OCI-LY1 (cell line): Measurements from ENCODE around the gene TBX18.

Experiments
- H2AFZ ChIP-seq: fragments of 200-600 bp; sonication (generic), shearing (Covaris generic); 2 replicates; pipeline ENCODE4 v1.6.0; 2014; ENCODE audit warnings: antibody characterized with exemption, mild to moderate bottlenecking, low read length
- H3F3A ChIP-seq: fragments of 200-600 bp; sonication (generic), shearing (Covaris generic); 2 replicates; pipeline ENCODE4 v1.6.0; 2014; ENCODE audit warnings: mild to moderate bottlenecking, antibody characterized with exemption, low read length, moderate library complexity; ENCODE audit not compliant: insufficient read depth
- H3K27ac ChIP-seq: fragments of 200-600 bp; sonication (generic); 2 replicates; pipeline ENCODE4 v1.5.1; 2014; ENCODE audit warnings: low read length, mixed run types, mild to moderate bottlenecking, low read depth; ENCODE audit not compliant: poor library complexity, severe bottlenecking
- H3K27me3 ChIP-seq: fragments of 200-600 bp; sonication (generic); 2 replicates; pipeline ENCODE4 v1.6.0; 2014; ENCODE audit warnings: antibody characterized with exemption, mild to moderate bottlenecking, low read length, moderate library complexity; ENCODE audit not compliant: insufficient read depth
- H3K36me3 ChIP-seq: fragments of 200-600 bp; sonication (generic); 2 replicates; pipeline ENCODE4 v1.6.1; 2014; ENCODE audit warnings: mild to moderate bottlenecking, antibody characterized with exemption, low read length, moderate library complexity, mixed read lengths; ENCODE audit not compliant: insufficient read depth
- H3K4me1 ChIP-seq: fragments of 200-600 bp; sonication (generic); 2 replicates; pipeline ENCODE4 v1.5.1; 2014; ENCODE audit warnings: mild to moderate bottlenecking, low read length, moderate library complexity; ENCODE audit not compliant: insufficient read depth, severe bottlenecking
- H3K4me2 ChIP-seq: fragments of 200-600 bp; sonication (generic), shearing (Covaris generic); 2 replicates; pipeline ENCODE4 v1.6.1; 2014; ENCODE audit warnings: low read length
- H3K4me3 ChIP-seq: fragments of 200-600 bp; sonication (generic); 2 replicates; pipeline ENCODE4 v1.5.1; 2014; ENCODE audit warnings: low read length, low read depth, mild to moderate bottlenecking, mixed read lengths; ENCODE audit not compliant: poor library complexity, severe bottlenecking
- H3K79me2 ChIP-seq: fragments of 200-600 bp; shearing (Covaris generic); 2 replicates; pipeline ENCODE4 v1.6.1; 2016; ENCODE audit warnings: mixed run types, low read length, mixed read lengths; ENCODE audit not compliant: insufficient read depth
- H3K9ac ChIP-seq: fragments of 200-600 bp; sonication (generic), shearing (Covaris generic); 2 replicates; pipeline ENCODE4 v1.6.1; 2014; ENCODE audit warnings: mild to moderate bottlenecking, low read length, mixed read lengths
- H3K9me2 ChIP-seq: fragments of 200-600 bp; sonication (generic), shearing (Covaris generic); 2 replicates; pipeline ENCODE4 v1.6.1; 2014; ENCODE audit warnings: low read depth, mild to moderate bottlenecking, low read length, mixed read lengths
- H3K9me3 ChIP-seq: fragments of 200-600 bp; shearing (Covaris generic); 2 replicates; pipeline ENCODE4 v1.6.1; 2014; ENCODE audit warnings: low read length, mixed read lengths
- H4K20me1 ChIP-seq: fragments of 200-600 bp; sonication (generic), shearing (Covaris generic); 2 replicates; pipeline ENCODE4 v1.6.0; 2016; ENCODE audit warnings: mild to moderate bottlenecking, low read length; ENCODE audit not compliant: insufficient read depth
- EZH2 ChIP-seq: fragments of 200-600 bp; sonication (generic), shearing (Covaris generic); IDR thresholded peaks from 2 replicates; pipeline ENCODE4 v1.8.0; 2017; ENCODE audit warnings: borderline replicate concordance, mixed run types, mild to moderate bottlenecking, antibody characterized with exemption, low read length, moderate library complexity, mixed read lengths
- TF ChIP-seq, protein P1 (sequence below): fragments of 200-600 bp; sonication (generic), shearing (Covaris generic); IDR thresholded peaks from 2 replicates; pipeline ENCODE4 v1.5.1; 2017; ENCODE audit warnings: mild to moderate bottlenecking, antibody characterized with exemption, low read length, moderate library complexity, mixed read lengths

The TBX18 gene

DNA sequence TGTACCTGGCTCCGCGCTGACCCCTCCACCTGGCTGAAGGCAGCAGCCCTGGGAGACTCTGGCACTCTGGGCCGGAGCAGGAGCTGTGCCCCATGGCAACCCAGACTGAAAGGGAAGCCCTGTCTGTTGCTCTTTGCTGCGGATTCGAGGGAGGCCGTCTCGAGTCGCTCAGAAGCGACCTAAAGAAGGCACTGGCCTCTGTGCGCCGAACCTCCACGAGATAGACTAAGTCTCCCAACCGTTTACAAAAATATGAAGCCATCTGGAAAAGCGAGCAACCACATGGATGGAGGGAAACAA, 10.5 kb upstream of the TBX18 start:
- H3K36me3 ChIP-seq = no peaks in the 10 kb centered on the region
- no peak for TF ChIP-seq EZH2
- TF ChIP-seq, protein P1, sequence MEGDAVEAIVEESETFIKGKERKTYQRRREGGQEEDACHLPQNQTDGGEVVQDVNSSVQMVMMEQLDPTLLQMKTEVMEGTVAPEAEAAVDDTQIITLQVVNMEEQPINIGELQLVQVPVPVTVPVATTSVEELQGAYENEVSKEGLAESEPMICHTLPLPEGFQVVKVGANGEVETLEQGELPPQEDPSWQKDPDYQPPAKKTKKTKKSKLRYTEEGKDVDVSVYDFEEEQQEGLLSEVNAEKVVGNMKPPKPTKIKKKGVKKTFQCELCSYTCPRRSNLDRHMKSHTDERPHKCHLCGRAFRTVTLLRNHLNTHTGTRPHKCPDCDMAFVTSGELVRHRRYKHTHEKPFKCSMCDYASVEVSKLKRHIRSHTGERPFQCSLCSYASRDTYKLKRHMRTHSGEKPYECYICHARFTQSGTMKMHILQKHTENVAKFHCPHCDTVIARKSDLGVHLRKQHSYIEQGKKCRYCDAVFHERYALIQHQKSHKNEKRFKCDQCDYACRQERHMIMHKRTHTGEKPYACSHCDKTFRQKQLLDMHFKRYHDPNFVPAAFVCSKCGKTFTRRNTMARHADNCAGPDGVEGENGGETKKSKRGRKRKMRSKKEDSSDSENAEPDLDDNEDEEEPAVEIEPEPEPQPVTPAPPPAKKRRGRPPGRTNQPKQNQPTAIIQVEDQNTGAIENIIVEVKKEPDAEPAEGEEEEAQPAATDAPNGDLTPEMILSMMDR = no peak
- no peaks in the 10 kb centered on the region for H3F3A ChIP-seq
- H3K79me2 ChIP-seq = no peaks in the 10 kb centered on the region
- no peaks in the 10 kb centered on the region for H3K9me2 ChIP-seq
- H3K4me2 ChIP-seq = no peak overlapping the region
- no peak overlapping the region for H3K4me3 ChIP-seq
- no peaks in the 10 kb centered on the region for H4K20me1 ChIP-seq
- no peak overlapping the region for H3K9ac ChIP-seq
- H3K9me3 ChIP-seq = no peaks in the 10 kb centered on the region
- no peaks in the 10 kb centered on the region for H3K27me3 ChIP-seq
- no peaks in the 10 kb centered on the region for H3K4me1 ChIP-seq
- no peak overlapping the region for H2AFZ ChIP-seq
- no peak overlapping the region for H3K27ac ChIP-seq

- Histone ChIP-seq H3K36me3 (no peaks in the 10 kb centered on the region), H3K4me2 (no peak overlapping the region), H3K9me2 (no peaks in the 10 kb centered on the region), H3K79me2 (no peaks in the 10 kb centered on the region), H4K20me1 (no peaks in the 10 kb centered on the region), H3K4me3 (no peak overlapping the region), H3K27ac (no peak overlapping the region), H3K4me1 (no peaks in the 10 kb centered on the region), H3K9ac (no peak overlapping the region), H3F3A (no peaks in the 10 kb centered on the region), H3K27me3 (no peaks in the 10 kb centered on the region), H3K9me3 (no peaks in the 10 kb centered on the region), H2AFZ (no peak overlapping the region)
- TF ChIP-seq, protein P1 = no peak
- TF ChIP-seq EZH2 = no peak
These were observed 10.0 kb upstream of the TBX18 start for GRCh38 chr6:84774157-84774984.

GRCh38 chr6:84773431-84774156, 9.2 kb upstream of the TBX18 start:
- Histone ChIP-seq H3K36me3 (no peaks in the 10 kb centered on the region), H3K27me3 (no peaks in the 10 kb centered on the region), H3K27ac (no peak overlapping the region), H3K4me3 (no peak overlapping the region), H2AFZ (no peak overlapping the region), H4K20me1 (no peaks in the 10 kb centered on the region), H3F3A (no peaks in the 10 kb centered on the region), H3K4me1 (no peaks in the 10 kb centered on the region), H3K9me3 (no peaks in the 10 kb centered on the region), H3K4me2 (no peak overlapping the region), H3K9me2 (no peaks in the 10 kb centered on the region), H3K79me2 (no peaks in the 10 kb centered on the region), H3K9ac (no peak overlapping the region)
- no peak for TF ChIP-seq EZH2
- TF ChIP-seq, protein P1 = no peak
